Measurements from ENCODE around the gene ZBTB7C.

The ZBTB7C gene

DNA sequence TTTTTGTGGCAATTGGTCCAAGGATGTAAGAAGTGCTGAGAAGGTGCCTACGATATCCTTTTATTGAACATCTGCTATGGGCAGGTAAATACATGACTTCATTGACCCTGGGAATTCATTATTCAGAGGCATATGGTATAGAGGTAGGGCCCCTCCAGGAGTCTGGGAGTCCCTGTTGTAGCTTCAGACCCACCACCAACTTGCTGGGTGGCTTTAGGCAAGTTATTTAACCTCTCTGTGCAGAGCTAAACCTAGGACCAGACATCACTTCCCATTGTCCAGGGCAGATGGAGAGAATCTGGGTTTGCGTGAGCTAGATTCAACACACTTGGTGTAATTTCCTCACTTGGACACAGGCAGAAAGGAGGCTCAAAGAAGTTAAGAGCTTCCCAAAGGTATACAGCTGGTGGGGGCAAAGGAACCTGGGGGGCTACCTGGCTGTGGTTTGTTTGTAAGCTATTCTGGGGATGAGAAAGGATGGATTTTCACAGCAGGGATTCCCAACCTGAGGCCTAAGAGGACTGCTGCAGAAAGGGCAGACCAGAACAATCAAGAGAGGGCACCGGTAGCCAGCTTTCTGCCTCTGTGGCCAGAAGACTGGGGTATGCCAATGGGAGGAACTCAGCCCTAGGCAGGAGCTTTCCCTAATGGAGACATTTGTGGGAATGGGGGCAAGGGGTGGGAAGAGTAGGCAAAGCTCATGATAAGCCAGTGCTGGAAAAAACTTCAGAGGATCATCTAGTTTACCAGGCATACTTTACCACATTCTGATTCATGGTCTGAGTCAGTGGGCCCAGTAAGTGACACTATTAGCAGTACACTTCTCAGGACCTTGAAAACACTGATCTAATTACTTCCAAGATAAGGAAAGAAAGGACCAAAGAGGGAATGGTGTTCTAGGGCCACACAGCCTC is 376.1 kb downstream of the ZBTB7C start:
- DNase-seq (ENCODE audit: low spot score) = no peak
- TF ChIP-seq, protein P1, sequence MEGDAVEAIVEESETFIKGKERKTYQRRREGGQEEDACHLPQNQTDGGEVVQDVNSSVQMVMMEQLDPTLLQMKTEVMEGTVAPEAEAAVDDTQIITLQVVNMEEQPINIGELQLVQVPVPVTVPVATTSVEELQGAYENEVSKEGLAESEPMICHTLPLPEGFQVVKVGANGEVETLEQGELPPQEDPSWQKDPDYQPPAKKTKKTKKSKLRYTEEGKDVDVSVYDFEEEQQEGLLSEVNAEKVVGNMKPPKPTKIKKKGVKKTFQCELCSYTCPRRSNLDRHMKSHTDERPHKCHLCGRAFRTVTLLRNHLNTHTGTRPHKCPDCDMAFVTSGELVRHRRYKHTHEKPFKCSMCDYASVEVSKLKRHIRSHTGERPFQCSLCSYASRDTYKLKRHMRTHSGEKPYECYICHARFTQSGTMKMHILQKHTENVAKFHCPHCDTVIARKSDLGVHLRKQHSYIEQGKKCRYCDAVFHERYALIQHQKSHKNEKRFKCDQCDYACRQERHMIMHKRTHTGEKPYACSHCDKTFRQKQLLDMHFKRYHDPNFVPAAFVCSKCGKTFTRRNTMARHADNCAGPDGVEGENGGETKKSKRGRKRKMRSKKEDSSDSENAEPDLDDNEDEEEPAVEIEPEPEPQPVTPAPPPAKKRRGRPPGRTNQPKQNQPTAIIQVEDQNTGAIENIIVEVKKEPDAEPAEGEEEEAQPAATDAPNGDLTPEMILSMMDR (IDR thresholded peaks at IDR 0.05; ENCODE audit: extremely low read depth, missing control alignments) = no peak

DNA sequence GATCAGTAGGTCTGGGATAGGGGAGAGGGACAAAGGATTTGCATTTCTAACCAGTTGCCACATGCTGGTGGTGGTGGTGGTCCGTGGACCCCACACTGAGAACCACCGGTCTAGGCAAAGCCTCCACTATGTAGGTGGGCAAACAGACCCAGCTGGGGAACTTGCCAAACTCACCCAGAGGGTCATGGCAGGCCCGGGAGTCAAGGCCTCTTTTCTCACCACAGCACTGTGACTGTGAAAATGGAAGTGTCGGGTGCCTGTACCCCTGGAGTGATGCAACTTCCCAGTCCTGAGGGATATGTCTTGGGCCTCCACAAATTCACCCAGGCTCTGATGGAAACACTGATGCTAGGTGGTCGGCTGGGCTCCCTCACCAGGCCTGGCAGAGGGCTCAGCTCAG is 377.5 kb downstream of the ZBTB7C start:
- TF ChIP-seq, protein P1 (IDR thresholded peaks at IDR 0.05; ENCODE audit: extremely low read depth, missing control alignments) = no peak
- no peak for DNase-seq (ENCODE audit: low spot score)

GRCh38 chr18:48030616-48031480 is 378.3 kb downstream of the ZBTB7C start:
- DNase-seq (ENCODE audit: low spot score) = peak; percentile 64
- TF ChIP-seq, protein P1 (IDR thresholded peaks at IDR 0.05; ENCODE audit: extremely low read depth, missing control alignments) = peak; percentile 72

DNA sequence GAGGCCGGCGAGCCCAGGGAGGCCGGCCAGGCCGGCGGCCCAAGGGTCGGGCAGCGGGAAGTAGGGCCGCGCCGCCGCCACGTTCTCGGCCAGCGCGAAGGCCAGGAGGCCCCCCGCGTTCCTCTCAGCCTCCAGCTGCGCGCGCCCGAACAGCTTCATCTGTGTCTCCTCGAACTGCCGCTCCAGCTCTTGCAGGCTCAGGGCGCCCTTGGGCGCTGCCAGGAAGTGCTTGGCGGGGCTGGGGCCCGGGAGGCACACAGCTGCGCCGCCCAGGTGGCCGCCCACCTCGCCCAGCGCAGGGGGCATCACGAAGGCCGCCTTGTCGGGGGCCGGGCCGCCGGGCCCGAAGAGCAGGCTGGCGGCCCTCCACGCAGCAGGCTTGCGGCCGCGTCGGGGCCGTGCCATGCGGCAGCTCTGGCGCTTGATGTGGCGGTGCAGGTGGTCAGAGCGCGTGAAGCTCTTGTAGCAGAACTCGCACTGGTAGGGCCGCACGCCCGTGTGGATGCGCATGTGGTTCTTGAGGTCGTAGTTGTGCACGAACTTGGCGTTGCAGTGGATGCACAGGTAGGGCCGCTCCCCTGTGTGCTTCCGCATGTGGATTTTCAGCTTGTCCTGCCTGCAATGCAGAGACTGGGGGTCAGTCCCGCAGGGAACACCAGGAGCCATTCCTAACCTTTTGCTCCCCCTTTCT is 379.7 kb downstream of the ZBTB7C start:
- TF ChIP-seq, protein P1 (IDR thresholded peaks at IDR 0.05; ENCODE audit: extremely low read depth, missing control alignments) = no peak
- DNase-seq (ENCODE audit: low spot score) = no peak

GRCh38 chr18:48028696-48029095 is 380.5 kb downstream of the ZBTB7C start:
- TF ChIP-seq, protein P1 (IDR thresholded peaks at IDR 0.05; ENCODE audit: extremely low read depth, missing control alignments) = no peak
- no peak for DNase-seq (ENCODE audit: low spot score)

- DNase-seq (ENCODE audit: low spot score) = no peak
- TF ChIP-seq, protein P1 (IDR thresholded peaks at IDR 0.05; ENCODE audit: extremely low read depth, missing control alignments) = no peak
Measured at GRCh38 chr18:48028081-48028480, 381.1 kb downstream of the ZBTB7C start.
